K562 (cell line): ENCODE data around the gene APOM. TPM values are rescaled to one million over a fixed set of nuclear protein-coding genes. Genes with fewer than 3 reads are reported as not detected.

Experiments used
- ADNP ChIP-seq: fragments of 200-800 bp; sonication (Bioruptor generic); IDR thresholded peaks from 2 replicates; pipeline ENCODE4 v1.6.1; 2016; ENCODE audit warnings: missing genetic modification characterization, missing compliant biosample characterization
- ATF4 ChIP-seq: fragments of 450-650 bp; formaldehyde crosslinking; IDR thresholded peaks from 2 replicates; pipeline ENCODE4 v1.4.0; 2022; ENCODE audit warnings: mild to moderate bottlenecking, moderate library complexity
- CREB3L1 ChIP-seq: fragments of 450-650 bp; IDR thresholded peaks from 2 replicates; pipeline ENCODE4 v1.6.1; 2014; ENCODE audit warnings: low read depth, mild to moderate bottlenecking, moderate library complexity, borderline replicate concordance
- DIDO1 ChIP-seq: fragments of 450-650 bp; IDR thresholded peaks from 2 replicates; pipeline ENCODE4 v1.6.1; 2016; ENCODE audit warnings: low read depth, missing biosample characterization, missing genetic modification characterization
- DMBX1 ChIP-seq: fragments of 250-450 bp; sonication (Bioruptor Pico); IDR thresholded peaks from 2 replicates; pipeline ENCODE4 v1.8.0; 2022; ENCODE audit warnings: inconsistent platforms, mild to moderate bottlenecking, moderate library complexity, borderline replicate concordance
- FOXA3 ChIP-seq, 2 experiments: fragments of 450-650 bp in 1 of 2; sonication (generic) in 1 of 2; formaldehyde crosslinking; IDR thresholded peaks in 1 of 2; conservative IDR thresholded peaks in 1 of 2; 2 replicates each; pipeline versions ENCODE4 v1.4.0 to v1.8.0; 2020 to 2022; ENCODE audit warnings: mild to moderate bottlenecking in 2 of 2, missing genetic modification reagents in 1 of 2
- GATAD2A ChIP-seq: fragments of 450-650 bp; IDR thresholded peaks from 2 replicates; pipeline ENCODE4 v1.6.1; 2017
- KDM2B ChIP-seq: fragments of 250-450 bp; sonication (Bioruptor Pico); IDR thresholded peaks from 2 replicates; pipeline ENCODE4 v1.8.0; 2021; ENCODE audit warnings: mild to moderate bottlenecking, moderate library complexity
- MBD1 ChIP-seq: fragments of 250-450 bp; sonication (Bioruptor Pico); IDR thresholded peaks from 2 replicates; pipeline ENCODE4 v1.8.0; 2022; ENCODE audit warnings: inconsistent platforms
- MCM3 ChIP-seq: fragments of 450-650 bp; IDR thresholded peaks from 2 replicates; pipeline ENCODE4 v1.6.1; 2016
- MCM7 ChIP-seq, 2 experiments: fragments of 450-650 bp; IDR thresholded peaks; 2 replicates each; pipeline ENCODE4 v1.6.1; 2016 to 2018
- NFXL1 ChIP-seq: fragments of 450-650 bp; formaldehyde crosslinking; IDR thresholded peaks from 2 replicates; pipeline ENCODE4 v1.4.0; 2021; ENCODE audit warnings: mild to moderate bottlenecking
- PML ChIP-seq: IDR thresholded peaks from 2 replicates; pipeline ENCODE4 v1.6.1; 2012; ENCODE audit warnings: low read length, inconsistent platforms
- POLR2AphosphoS2 ChIP-seq: IDR thresholded peaks from 2 replicates; pipeline ENCODE4 v1.6.1; 2012; ENCODE audit warnings: low read length, improper control_type of control experiment
- POLR2B ChIP-seq: fragments of 450-650 bp; IDR thresholded peaks from 2 replicates; pipeline ENCODE4 v1.6.1; 2018; ENCODE audit warnings: low read depth; ENCODE audit not compliant: partially characterized antibody
- PTBP1 ChIP-seq: fragments of 200-400 bp; formaldehyde crosslinking; IDR thresholded peaks from 2 replicates; pipeline ENCODE4 v1.6.1; 2017; ENCODE audit warnings: low read depth, low read length
- RBM39 ChIP-seq: fragments of 200-400 bp; formaldehyde crosslinking; optimal IDR thresholded peaks from 2 replicates; pipeline ENCODE3; 2018; ENCODE audit warnings: low read depth, low read length
- RFX7 ChIP-seq: fragments of 250-450 bp; sonication (Bioruptor Pico); IDR thresholded peaks from 2 replicates; pipeline ENCODE4 v1.5.1; 2021; ENCODE audit warnings: mild to moderate bottlenecking
- TAF9B ChIP-seq: fragments of 450-650 bp; IDR thresholded peaks from 2 replicates; pipeline ENCODE4 v1.6.1; 2018; ENCODE audit warnings: mild to moderate bottlenecking; ENCODE audit not compliant: partially characterized antibody
- TCF7L2 ChIP-seq: fragments of 150-350 bp; IDR thresholded peaks from 2 replicates; pipeline ENCODE4 v1.6.1; 2016; ENCODE audit warnings: low read depth, mild to moderate bottlenecking, low read length, moderate library complexity
- ZHX1 ChIP-seq: fragments of 150-350 bp; conservative IDR thresholded peaks from 2 replicates; pipeline ENCODE4 v1.6.1; 2014; ENCODE audit warnings: low read length
- ZNF589 ChIP-seq: fragments of 200-800 bp; sonication (Bioruptor generic); IDR thresholded peaks from 2 replicates; pipeline ENCODE4 v1.6.1; 2016; ENCODE audit warnings: low read depth, missing genetic modification characterization, missing compliant biosample characterization
- ZNF707 ChIP-seq: fragments of 250-450 bp; sonication (Bioruptor Pico); conservative IDR thresholded peaks from 2 replicates; pipeline ENCODE4 v1.8.0; 2022; ENCODE audit warnings: inconsistent platforms, mild to moderate bottlenecking, moderate library complexity
- ZNF778 ChIP-seq: fragments of 450-650 bp; formaldehyde crosslinking; IDR thresholded peaks from 2 replicates; pipeline ENCODE4 v1.4.0; 2020; ENCODE audit warnings: mild to moderate bottlenecking, moderate library complexity
- polyA plus RNA-seq, 8 experiments: library from polyadenylated mRNA; depleted of rRNA in 4 of 8; stranded (reverse) in 5 of 8; unstranded in 3 of 8; fragments of >200 nt; fragmentation: Nextera tagmentation in 2 of 8; fragmentation: Illumina TruSeq in 1 of 8; extraction: Ambion mirVana in 2 of 8; extraction: Trizol in 1 of 8; gene quantifications; 2 replicates each; pipeline versions ENCODE4 v1.2.1 to v1.2.3, GENCODE V29; 2011 to 2014; ENCODE audit warnings: inconsistent platforms in 1 of 8, missing spikeins in 1 of 8
- total RNA-seq, 7 experiments: library from RNA; depleted of rRNA in 6 of 7; stranded (reverse); fragments of >200 nt in 6 of 7; fragmentation: Illumina TruSeq in 2 of 7; extraction: Trizol in 2 of 7; gene quantifications; 2 replicates each; pipeline versions ENCODE4 v1.2.1 to v1.2.3, GENCODE V29; 2011 to 2021; ENCODE audit warnings: low replicate concordance in 1 of 7

Gene APOM
- total and polyA plus RNA-seq, 9 of the 15 experiments (the other 6 are each of a cell fraction or from before 2014, with no cell fraction given): 5.7 to 24.3 (median 10.4) TPM

GRCh38 chr6:31651602-31652191, 4.0 kb upstream of the APOM start (continued):
- TF ChIP-seq ZHX1: no peak
- no peak for TF ChIP-seq TCF7L2
- no peak for TF ChIP-seq POLR2B
- no peak for TF ChIP-seq DIDO1 (tag)
- no peak for TF ChIP-seq DMBX1 (CRISPR knock-in tag)
- TF ChIP-seq KDM2B (CRISPR knock-in tag): no peak
- 0 out of 2 replicates have a peak, but pooled peaks have one; percentile 19 for TF ChIP-seq ZNF589 (CRISPR knock-in tag)
- TF ChIP-seq TAF9B: no peak
- no peak for TF ChIP-seq ADNP (tag)
- no peak for TF ChIP-seq GATAD2A
- TF ChIP-seq RFX7: no peak
- no peak for TF ChIP-seq CREB3L1
- TF ChIP-seq ZNF778: no peak
- no peak for TF ChIP-seq ZNF707 (CRISPR knock-in tag)
- no peak for TF ChIP-seq FOXA3 (CRISPR knock-in tag; conservative IDR thresholded peaks at IDR 0.05 in 1 of 2, IDR thresholded peaks at IDR 0.05 in 1 of 2)
- TF ChIP-seq RBM39: no peak
- no peak for TF ChIP-seq PML
- TF ChIP-seq ATF4: no peak
- no peak for TF ChIP-seq MBD1 (CRISPR knock-in tag)
- TF ChIP-seq MCM7 (IDR thresholded peaks at IDR 0.05): no peak
- TF ChIP-seq MCM3: no peak
- TF ChIP-seq NFXL1 (CRISPR knock-in tag): no peak
- TF ChIP-seq PTBP1: 0 out of 2 replicates have a peak, but pooled peaks have one; percentile 30
- TF ChIP-seq POLR2AphosphoS2: no peak
